ENCODE data around the gene ADAMTS7.

- TF ChIP-seq CTCF (IDR thresholded peaks at IDR 0.05): no peak
- no peak for TF ChIP-seq POLR2A (IDR thresholded peaks at IDR 0.05)
Measured at GRCh38 chr15:78840661-78841375, 29.6 kb upstream of the ADAMTS7 start.
